Neural cell (in vitro differentiated cells): ENCODE data around the gene CELSR3.

Experiments used
- CTCF ChIP-seq: fragments of 450-650 bp; IDR thresholded peaks from 2 replicates; pipeline ENCODE4 v1.5.1; 2014; ENCODE audit warnings: antibody characterized with exemption, mild to moderate bottlenecking, moderate library complexity; ENCODE audit not compliant: poor library complexity, severe bottlenecking
- EZH2 ChIP-seq: fragments of 200-600, 300-800 bp; shearing (Covaris generic), sonication (generic); IDR thresholded peaks from 2 replicates; pipeline ENCODE4 v1.6.1; 2014; ENCODE audit warnings: antibody characterized with exemption, low read length, borderline replicate concordance, mild to moderate bottlenecking; ENCODE audit not compliant: insufficient read depth, poor library complexity, severe bottlenecking
- MXI1 ChIP-seq: fragments of 450-650 bp; conservative IDR thresholded peaks from 2 replicates; pipeline ENCODE4 v1.6.1; 2014; ENCODE audit warnings: antibody characterized with exemption, mild to moderate bottlenecking; ENCODE audit not compliant: poor library complexity, severe bottlenecking
- RAD21 ChIP-seq: fragments of 450-650 bp; conservative IDR thresholded peaks from 2 replicates; pipeline ENCODE4 v1.6.1; 2014; ENCODE audit warnings: antibody characterized with exemption, mild to moderate bottlenecking, moderate library complexity
- REST ChIP-seq: IDR thresholded peaks from 2 replicates; pipeline ENCODE4 v1.6.1; 2012; ENCODE audit warnings: borderline replicate concordance
- TAF1 ChIP-seq: IDR thresholded peaks from 2 replicates; pipeline ENCODE4 v1.6.1; 2012; ENCODE audit warnings: low read depth

GRCh38 chr3:48679411-48680391 is 17.0 kb upstream of the CELSR3 start:
- TF ChIP-seq EZH2 = no peak
- TF ChIP-seq MXI1 = no peak
- TF ChIP-seq CTCF = no peak
- no peak for TF ChIP-seq RAD21
- no peak for TF ChIP-seq TAF1
- no peak for TF ChIP-seq REST
